GM19240 (cell line): ENCODE data around the gene RUNX2.

Source experiments
- DNase-seq: peaks from one replicate; pipeline ENCODE4 v3.0.0; 2011; ENCODE audit warnings: low spot score; ENCODE audit not compliant: insufficient read length

Gene RUNX2

DNA sequence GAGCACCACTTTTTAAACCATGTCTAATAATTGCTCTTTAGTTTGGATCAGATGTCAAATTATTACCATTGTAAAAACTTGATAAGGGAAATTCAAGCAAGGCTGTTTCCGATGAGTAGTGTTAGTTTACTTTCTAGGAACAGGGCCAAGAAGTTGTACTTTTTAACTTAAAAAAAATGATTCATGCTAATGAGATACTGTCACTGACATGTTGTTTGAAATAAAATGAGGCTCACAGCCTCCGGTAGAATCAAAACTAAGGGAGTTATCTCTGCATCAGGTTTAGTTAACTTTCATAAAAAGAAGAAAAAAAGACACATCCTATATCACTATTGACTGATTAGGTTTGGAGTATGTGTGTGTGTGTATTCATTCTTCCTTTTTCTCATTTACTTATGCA lies 104.8 kb downstream of the RUNX2 start:
- DNase-seq, result no peak

DNA sequence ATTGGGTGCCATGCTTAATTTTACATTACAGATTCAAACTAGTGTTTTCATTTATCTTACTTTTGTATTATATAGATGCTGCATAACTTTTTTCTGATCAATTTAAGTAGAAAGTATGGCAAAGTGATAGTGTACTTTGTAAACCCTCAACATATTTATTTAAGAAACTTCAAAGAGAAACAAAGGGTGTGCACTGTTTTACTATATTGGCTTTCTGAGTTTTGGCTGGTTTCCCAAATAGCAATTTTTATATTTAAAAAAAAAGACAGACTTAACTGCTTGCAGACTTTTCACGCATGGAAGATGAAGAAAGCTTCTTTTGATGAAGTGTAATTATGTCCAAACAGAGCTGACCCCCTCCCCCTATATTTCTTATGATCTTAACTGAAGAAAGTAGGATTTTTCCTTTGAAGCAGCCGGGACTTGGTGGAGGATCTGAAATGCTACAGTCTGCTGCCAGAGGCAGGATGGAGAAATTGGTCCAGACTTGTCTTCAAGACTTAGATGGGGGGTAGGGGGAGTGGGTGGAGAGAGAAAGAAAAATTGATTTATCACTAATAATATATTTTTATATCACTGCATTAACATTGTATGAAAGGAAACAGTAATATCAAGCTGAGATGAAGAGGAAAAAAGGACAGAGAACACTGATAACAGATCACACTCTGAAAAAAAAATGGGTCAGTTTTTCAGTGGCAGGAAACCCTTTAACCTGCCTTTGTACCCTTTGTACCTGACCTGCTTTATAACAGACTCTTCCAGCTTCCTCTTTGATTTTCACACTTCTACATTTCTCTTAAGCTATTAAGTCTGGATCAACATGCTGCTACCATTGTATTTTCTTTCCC lies 105.6 kb downstream of the RUNX2 start:
- DNase-seq, result no peak

DNA sequence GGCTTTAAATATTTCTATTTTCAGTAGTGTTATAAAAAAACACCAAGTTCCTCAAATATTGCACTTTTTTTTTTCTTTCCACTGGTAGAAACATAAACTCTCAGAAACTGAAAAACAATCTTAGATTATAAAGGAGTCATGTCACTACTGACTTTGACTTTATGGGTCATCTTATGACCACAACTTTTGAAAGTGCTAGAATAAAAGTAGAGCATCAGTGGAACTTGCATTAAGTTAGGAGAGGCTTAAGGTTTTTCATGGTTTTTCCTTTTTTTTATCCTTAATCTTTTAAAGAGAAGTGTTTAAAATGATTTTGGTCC lies 106.2 kb downstream of the RUNX2 start:
- no peak for DNase-seq

DNA sequence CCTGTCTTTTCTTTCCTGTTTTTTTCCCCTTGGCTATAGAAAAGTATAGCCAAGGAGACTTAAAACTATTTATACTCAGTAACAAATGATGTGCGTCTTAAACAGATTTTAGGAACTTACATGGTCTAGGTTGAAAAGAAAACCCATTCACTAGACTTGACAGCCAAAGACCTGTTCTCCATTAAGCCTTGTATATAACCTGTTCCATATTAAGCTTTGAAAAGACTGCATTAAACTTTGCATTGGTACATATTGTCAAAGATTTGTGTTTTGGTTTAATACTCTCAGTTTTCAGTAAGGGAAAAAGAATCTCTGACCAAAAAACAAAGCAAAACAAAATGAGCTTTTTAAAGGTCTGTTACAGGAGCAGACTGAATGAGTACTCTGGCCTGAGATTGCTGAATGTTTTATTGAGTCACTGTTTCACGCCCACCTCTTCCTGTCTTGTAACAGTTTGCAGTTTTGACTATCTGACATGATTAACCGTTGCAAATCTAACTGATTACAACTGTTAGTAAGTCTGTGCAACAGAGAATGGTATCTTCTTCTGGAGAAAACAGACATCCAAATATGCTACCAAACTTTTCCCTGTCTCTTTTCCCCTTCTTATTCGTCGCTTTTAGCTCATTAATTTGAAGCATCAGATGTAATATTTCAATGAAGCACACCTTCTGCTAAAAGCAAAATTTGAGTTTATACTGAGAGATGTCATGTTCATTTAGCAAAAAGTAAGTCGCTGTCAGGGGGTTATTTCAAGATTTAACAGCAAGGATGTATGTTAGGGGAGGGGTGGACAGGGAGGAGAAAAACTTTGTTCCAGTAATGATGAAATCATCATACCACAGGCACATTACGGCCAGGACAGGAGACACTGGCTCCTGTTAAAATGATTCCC lies 108.7 kb downstream of the RUNX2 start:
- no peak for DNase-seq

DNA sequence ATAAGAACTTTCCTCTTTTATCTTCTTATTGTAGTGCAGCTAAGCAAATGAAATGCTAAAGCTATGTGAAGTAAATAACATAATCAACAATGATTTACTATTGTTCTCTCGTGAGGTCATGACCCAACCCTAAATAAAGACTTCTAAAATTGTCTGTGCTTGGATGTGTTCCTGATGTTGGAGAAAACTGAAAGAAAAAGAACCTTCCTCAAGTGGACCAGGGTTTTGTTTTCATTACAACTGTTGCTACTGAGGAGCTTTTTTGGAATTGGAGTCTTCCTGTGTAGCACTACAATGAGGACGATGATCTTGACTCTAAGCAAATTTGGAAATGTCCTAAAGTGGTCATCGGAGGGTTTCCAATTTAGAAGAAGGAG lies 109.3 kb downstream of the RUNX2 start:
- DNase-seq, result no peak

DNA sequence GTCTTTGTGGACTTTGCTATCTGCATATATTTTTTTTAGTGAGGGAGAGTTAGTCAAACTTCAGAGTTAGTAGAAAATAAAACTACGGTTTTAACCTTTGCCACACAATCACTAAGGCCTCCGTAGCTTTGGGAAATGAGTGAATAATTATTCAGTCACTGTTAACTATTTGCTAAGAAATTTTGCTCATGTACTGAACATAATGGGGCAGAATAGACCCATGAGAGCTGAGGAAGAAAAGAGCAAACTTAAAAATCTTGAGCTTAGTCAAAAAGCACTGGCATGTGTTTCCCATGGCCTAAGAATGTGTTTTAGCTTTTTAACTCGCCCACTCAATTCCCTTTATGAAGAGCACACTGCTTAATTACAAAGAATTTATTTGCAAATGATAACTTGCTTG lies 110.0 kb downstream of the RUNX2 start:
- no peak for DNase-seq

- no peak for DNase-seq
Measured at GRCh38 chr6:45438849-45439406, 110.8 kb downstream of the RUNX2 start.

DNA sequence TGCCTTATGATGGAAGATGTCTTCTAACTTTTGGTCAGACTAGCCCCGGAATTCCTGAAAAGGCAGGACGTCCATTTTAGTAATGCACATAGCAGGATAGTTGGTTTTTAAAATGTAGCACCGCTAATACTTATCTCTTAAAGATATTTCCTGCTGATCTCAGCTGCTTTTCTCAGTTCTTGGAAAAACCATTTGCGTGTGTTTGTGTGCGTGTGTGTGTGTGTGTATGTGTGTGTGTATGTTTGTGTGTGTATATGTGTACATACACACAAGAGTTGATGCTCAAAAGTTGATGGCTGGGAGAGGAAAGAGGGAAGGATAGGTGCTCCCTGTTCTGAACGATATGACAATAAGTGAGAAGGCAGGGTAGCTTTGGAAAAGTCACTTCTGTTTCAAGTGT lies 111.3 kb downstream of the RUNX2 start:
- no peak for DNase-seq

DNA sequence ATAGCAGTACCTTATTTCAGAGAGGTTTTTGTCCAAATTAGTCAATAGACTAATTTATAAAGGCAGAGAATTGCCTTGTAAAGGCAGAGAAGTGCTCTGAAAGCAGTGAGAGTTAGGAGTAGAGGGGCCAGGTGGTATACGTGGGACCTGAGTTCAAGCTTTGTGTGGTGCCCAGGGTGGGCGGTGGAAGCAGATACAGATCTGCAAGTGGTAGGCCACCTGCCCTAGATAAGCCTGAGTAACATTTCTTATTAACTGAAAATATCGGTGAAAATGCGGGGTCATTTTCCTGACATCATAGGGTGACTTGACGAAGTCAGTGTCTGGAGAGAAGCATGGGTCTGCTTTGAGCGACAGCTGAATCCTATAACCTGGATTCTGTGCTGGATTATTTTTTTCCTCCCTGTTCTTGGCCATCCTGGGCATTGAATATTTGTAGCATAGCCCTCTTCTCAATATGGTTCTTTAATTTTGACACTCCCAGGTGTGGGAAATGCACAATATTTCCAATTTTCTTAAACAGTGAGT lies 111.8 kb downstream of the RUNX2 start:
- DNase-seq, result no peak

- DNase-seq, result no peak
Measured at GRCh38 chr6:45441851-45442453, 113.8 kb downstream of the RUNX2 start.

- DNase-seq, result no peak
Measured at GRCh38 chr6:45442716-45443115, 114.6 kb downstream of the RUNX2 start.

GRCh38 chr6:45445364-45445748 lies 117.2 kb downstream of the RUNX2 start:
- no peak for DNase-seq

GRCh38 chr6:45445749-45446549 lies 117.8 kb downstream of the RUNX2 start:
- no peak for DNase-seq

GRCh38 chr6:45447005-45447404 lies 118.9 kb downstream of the RUNX2 start:
- no peak for DNase-seq

DNA sequence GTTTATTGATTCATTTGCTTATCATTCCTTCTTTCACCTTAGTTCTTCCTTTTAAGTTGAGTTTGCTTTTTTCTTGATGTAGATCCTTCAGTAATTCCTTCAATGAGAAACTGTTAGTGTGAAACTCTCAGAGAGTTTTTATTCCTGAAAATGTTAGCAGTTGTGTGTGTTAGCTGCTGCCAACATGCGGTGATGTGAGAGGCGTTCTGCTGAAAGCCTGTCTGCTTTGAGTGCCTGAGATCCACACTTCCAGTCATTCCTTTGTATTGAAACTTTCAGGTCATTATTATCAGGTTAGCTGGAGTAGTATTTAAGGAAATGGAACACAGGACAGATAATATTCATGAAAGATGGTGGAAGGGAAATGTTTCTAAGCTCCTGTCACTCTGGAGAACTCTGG lies 119.6 kb downstream of the RUNX2 start:
- DNase-seq, result no peak

- no peak for DNase-seq
Measured at GRCh38 chr6:45448417-45449389, 120.6 kb downstream of the RUNX2 start.

- no peak for DNase-seq
Measured at GRCh38 chr6:45450132-45450531, 122.0 kb downstream of the RUNX2 start.

DNA sequence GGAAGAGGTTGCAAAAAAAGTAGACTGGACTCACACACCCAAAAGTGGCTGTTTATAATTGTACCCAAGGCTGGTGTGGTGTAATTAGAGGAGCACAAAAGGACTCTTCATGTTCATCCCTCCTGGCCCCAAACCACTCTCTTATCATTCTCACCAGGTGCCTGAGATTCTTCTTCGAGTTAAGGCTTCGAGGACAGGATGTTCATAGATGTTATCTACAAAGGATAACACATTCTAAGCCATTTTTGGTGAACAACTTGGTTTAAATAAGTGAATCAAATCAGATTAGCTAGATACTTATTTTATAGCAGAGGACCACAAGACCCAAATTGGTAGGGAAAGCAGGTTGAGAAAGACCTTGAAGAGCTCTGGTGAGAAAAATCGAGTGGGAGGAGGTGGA lies 122.7 kb downstream of the RUNX2 start:
- DNase-seq, result no peak

GRCh38 chr6:45454008-45454911 lies 126.1 kb downstream of the RUNX2 start:
- no peak for DNase-seq
